ENCODE data around the gene TNNT1.
A peak's percentile ranks its signal among the peaks of the same experiment; 100 is the strongest.

TNNT1 gene

DNA sequence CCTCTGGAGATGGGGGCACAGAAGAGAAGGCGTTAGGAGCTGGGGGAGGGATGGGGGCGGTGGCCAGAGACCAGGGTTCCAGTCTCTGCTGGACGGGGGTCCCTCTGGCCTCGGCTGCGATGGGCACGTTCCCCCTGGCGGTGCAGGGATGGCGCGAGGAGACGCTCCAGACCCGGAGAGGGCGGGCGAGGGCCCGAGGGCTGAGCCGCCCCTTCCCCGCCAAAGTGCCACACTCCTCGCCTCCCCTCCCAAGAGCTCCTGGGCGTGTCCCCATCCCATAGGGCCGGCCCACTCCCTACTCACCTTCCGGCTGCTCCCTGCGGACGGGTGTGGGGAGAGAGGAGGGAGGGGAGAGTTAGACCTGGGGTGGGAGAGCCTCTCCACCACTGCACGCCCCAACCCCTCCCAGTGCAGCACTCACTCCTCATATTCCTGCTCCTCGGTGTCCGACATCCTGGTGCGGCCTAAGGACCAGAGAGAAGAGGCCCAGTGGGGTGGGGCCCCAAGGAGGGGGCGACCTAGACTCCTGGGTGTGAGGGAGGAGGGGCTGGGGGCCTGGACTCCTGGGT lies 2.2 kb downstream of the TNNT1 start:
- DNase-seq (ENCODE audit: low read depth in 1 of 2, low spot score in 1 of 2) = peak; percentile 56 to 92
- no peak for TF ChIP-seq JUND (IDR thresholded peaks at IDR 0.05; ENCODE audit: low read depth)
- in situ Hi-C loops (cut with HindIII; ENCODE audit: low pct_unique_long_range_greater_than_20kb, low sequenced_read_pairs) = no loop called here

DNA sequence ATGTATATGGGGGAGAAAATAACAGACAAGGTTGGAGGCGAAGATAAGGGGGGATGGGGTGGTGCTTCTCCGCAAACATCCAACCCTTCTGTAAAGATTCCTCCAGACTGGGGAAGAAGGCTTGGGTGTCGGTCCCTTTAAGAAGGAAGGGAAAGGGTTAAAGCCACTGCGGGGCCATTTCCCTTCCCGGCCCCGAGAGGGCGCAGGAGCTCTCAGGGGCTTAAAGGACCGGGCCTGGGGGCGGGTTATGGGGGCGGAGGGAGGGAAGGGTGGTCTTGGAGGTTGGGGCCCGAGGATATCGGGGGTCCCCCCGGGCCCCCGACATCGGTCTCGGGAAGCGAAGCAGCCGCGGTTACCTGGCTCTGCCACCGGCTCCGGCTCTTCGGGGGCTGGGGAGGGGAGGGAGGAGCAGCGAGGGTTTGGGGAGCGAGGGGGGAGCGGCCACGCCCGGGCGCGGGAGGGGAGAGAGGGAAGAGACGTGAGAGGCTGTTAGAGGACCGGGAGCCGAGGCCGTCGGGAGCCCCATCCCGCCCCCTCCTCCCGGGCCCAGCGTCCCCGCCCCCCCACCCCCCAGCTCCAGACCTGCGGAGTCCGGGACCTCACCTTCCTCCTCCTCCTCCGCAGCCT lies 2.8 kb downstream of the TNNT1 start:
- TF ChIP-seq JUND (IDR thresholded peaks at IDR 0.05; ENCODE audit: low read depth) = no peak
- peak; percentile 43 to 92 for DNase-seq (ENCODE audit: low read depth in 1 of 2, low spot score in 1 of 2)
- in situ Hi-C loops (cut with HindIII; ENCODE audit: low pct_unique_long_range_greater_than_20kb, low sequenced_read_pairs) = no loop called here

DNA sequence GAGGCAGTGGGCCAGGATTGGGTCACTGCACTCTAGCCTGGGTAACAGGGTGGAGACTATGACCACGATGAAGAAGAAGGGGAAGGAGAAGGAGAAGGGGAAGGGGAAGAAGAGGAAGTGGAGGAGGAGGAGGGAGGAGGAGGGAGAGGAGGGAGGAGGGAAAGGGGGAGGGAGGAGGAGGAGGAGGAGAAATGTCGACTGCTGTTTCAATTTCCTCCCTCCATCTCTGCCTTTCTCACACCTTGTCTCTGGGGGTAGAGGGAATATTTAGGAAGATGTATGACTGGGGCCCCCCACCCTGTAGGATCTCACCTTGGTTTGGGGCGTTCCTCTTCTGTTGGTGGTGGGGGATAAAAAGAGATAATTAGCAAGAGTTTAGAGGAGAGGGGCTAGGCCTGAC lies 3.8 kb downstream of the TNNT1 start:
- no peak for DNase-seq (ENCODE audit: low read depth in 1 of 2, low spot score in 1 of 2)
- in situ Hi-C loops (cut with HindIII; ENCODE audit: low pct_unique_long_range_greater_than_20kb, low sequenced_read_pairs) = no loop called here
- no peak for TF ChIP-seq JUND (IDR thresholded peaks at IDR 0.05; ENCODE audit: low read depth)

GRCh38 chr19:55141696-55142095 lies 7.3 kb downstream of the TNNT1 start:
- TF ChIP-seq JUND (IDR thresholded peaks at IDR 0.05; ENCODE audit: low read depth) = no peak
- DNase-seq (ENCODE audit: low read depth in 1 of 2, low spot score in 1 of 2) = no peak
- in situ Hi-C loops (cut with HindIII; ENCODE audit: low pct_unique_long_range_greater_than_20kb, low sequenced_read_pairs) = no loop called here

DNA sequence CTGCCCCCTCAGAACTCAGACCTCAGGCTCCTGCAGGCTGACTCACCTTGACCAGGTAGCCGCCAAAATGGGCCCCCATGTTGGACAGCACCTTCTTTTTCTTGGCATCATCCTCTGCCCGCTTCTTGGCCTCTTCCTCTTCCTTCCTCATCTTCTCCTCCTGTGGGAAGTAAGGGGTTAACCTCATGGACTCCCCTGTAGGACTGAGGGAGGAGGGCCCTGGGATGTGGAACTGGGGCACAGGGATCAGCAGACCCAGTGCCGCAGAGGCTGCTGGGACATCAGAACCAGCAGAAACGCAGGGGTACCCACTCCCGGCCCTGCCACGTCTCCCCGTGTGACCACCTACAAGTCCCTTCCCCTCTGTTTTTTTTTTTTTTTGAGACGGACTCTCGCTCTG lies 11.1 kb downstream of the TNNT1 start:
- in situ Hi-C loops (cut with HindIII; ENCODE audit: low pct_unique_long_range_greater_than_20kb, low sequenced_read_pairs) = no loop called here

DNA sequence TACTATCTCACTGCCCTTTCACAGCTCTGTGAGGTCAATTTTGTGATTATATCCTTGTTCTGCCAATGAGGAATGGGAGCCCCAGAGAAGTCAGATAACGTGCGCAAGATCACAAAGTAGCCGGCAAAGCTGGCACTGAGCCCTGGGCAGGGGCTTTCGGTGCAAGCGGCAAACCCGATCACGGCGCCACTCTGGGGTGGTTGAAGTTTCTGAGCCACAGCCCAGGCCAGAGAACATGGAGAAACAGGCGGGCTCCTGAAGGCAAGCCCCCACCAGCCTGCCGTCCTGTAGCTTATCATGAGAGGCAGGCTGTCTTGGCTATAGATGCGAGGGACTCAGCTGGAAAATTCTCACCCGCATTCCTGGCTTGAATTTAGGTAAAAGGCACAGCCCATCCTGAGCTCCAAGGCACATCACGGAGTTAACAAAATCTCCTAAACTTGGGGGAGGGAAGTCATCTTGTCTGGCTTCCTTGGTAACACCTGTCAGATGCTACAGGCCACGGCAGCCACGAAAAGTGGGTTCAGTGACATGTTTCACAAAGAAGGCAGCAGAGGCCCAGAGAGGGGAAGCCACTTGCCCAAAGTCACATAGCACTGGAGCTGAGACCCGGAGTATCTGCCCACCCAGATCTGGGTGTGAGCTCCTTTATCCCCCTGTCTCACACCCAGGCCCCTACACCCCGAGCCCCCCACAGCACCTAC lies 12.5 kb downstream of the TNNT1 start:
- in situ Hi-C loops (cut with HindIII; ENCODE audit: low pct_unique_long_range_greater_than_20kb, low sequenced_read_pairs) = no loop called here
- no peak for DNase-seq (ENCODE audit: low read depth in 1 of 2, low spot score in 1 of 2)
- TF ChIP-seq JUND (IDR thresholded peaks at IDR 0.05; ENCODE audit: low read depth) = no peak

More for the DNA sequence above, 11.1 kb downstream of the TNNT1 start:
- no peak for TF ChIP-seq JUND (IDR thresholded peaks at IDR 0.05; ENCODE audit: low read depth)
- DNase-seq (ENCODE audit: low read depth in 1 of 2, low spot score in 1 of 2) = no peak

GRCh38 chr19:55134736-55135135 lies 14.3 kb downstream of the TNNT1 start:
- in situ Hi-C loops (cut with HindIII; ENCODE audit: low pct_unique_long_range_greater_than_20kb, low sequenced_read_pairs) = no loop called here
- no peak for DNase-seq (ENCODE audit: low read depth in 1 of 2, low spot score in 1 of 2)
- no peak for TF ChIP-seq JUND (IDR thresholded peaks at IDR 0.05; ENCODE audit: low read depth)

- no peak for DNase-seq (ENCODE audit: low read depth in 1 of 2, low spot score in 1 of 2)
- TF ChIP-seq JUND (IDR thresholded peaks at IDR 0.05; ENCODE audit: low read depth) = no peak
- in situ Hi-C loops (cut with HindIII; ENCODE audit: low pct_unique_long_range_greater_than_20kb, low sequenced_read_pairs) = no loop called here
These were observed 15.2 kb downstream of the TNNT1 start for GRCh38 chr19:55133639-55134444.

GRCh38 chr19:55132453-55133129 lies 16.4 kb downstream of the TNNT1 start:
- in situ Hi-C loops (cut with HindIII; ENCODE audit: low pct_unique_long_range_greater_than_20kb, low sequenced_read_pairs) = no loop called here
- TF ChIP-seq JUND (IDR thresholded peaks at IDR 0.05; ENCODE audit: low read depth) = no peak
- DNase-seq (ENCODE audit: low read depth in 1 of 2, low spot score in 1 of 2) = no peak

DNA sequence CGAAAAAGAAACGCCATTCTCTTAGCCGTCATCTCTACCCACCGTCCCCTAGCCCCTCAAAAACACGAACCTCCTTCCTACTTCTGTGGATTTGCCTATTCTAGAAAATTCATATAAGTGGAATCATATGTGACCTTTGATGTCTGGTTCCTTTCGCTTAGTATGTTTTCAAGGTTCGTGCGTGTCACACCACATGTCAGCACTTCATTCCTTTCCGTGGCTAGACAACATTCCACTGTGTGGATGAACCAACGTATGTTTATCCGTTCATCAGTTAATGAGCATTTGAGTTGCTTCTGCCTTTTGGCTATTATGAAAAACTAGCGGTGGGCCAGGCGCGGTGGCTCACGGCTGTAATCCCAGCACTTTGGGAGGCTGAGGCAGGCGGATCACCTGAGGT lies 17.6 kb downstream of the TNNT1 start:
- no peak for DNase-seq (ENCODE audit: low read depth in 1 of 2, low spot score in 1 of 2)
- no peak for TF ChIP-seq JUND (IDR thresholded peaks at IDR 0.05; ENCODE audit: low read depth)
- in situ Hi-C loops (cut with HindIII; ENCODE audit: low pct_unique_long_range_greater_than_20kb, low sequenced_read_pairs) = no loop called here

GRCh38 chr19:55119053-55119452 lies 30.0 kb downstream of the TNNT1 start:
- no peak for TF ChIP-seq JUND (IDR thresholded peaks at IDR 0.05; ENCODE audit: low read depth)
- DNase-seq (ENCODE audit: low read depth in 1 of 2, low spot score in 1 of 2) = no peak
- in situ Hi-C loops (cut with HindIII; ENCODE audit: low pct_unique_long_range_greater_than_20kb, low sequenced_read_pairs) = no loop called here

DNA sequence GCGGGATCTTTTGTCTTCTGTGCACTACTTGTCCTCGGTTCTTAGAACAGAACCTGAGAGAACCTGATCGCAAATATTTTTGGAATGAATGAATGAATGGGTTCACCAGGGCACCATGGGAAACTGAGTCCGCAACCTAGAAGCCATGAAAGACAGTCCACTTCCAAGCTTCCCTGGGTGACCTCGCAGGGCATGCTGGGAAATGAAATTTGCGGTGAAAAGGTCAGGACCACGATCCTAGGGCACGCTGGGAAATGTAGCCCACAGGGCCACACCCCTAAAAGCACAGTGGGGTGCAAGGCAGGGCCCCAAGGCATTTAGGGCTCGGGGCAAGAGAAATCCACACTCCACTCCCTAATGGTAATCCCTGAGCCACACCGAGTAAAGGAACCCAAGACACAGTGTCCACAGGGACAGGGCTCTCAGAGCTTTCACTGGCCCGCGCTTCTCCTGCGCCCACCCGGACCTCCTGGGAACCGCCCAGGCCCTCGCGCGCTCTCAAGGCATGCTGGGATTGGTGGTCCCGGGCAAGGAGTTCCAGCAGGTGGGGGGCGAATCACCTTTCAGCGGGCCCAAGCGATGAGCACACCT lies 30.5 kb downstream of the TNNT1 start:
- TF ChIP-seq JUND (IDR thresholded peaks at IDR 0.05; ENCODE audit: low read depth) = no peak
- in situ Hi-C loops (cut with HindIII; ENCODE audit: low pct_unique_long_range_greater_than_20kb, low sequenced_read_pairs) = no loop called here
- DNase-seq (ENCODE audit: low read depth in 1 of 2, low spot score in 1 of 2) = no peak

Data from T47D (cell line).